Ovary (tissue), 3 donors: Measurements from ENCODE around the gene PEAK1.

Source experiments
- CTCF ChIP-seq, 3 donors: fragments of 450-650 bp in 2 of 3; fragments of 200-600 bp in 1 of 3; IDR thresholded peaks; one replicate each; pipeline versions ENCODE4 v1.5.1 to v1.8.0; 2016 to 2022; ENCODE audit warnings: antibody characterized with exemption in 3 of 3, mild to moderate bottlenecking in 1 of 3
- EP300 ChIP-seq: sonication (generic); formaldehyde crosslinking; IDR thresholded peaks from one replicate; pipeline ENCODE4 v1.6.1; 2017; ENCODE audit warnings: antibody characterized with exemption
- POLR2A ChIP-seq: fragments of 450-650 bp; IDR thresholded peaks from one replicate; pipeline ENCODE4 v1.6.1; 2017; ENCODE audit warnings: antibody characterized with exemption, mild to moderate bottlenecking, moderate library complexity
- donor health status: DM: no; HTN: no; CAD: no.

- TF ChIP-seq EP300 (no peak), CTCF (IDR thresholded peaks at IDR 0.05) (no peak), POLR2A (no peak)
Observed at GRCh38 chr15:77093436-77093835, 326.5 kb downstream of the PEAK1 start.
